ENCODE measurements around the gene ABCC8.

ABCC8 gene

DNA sequence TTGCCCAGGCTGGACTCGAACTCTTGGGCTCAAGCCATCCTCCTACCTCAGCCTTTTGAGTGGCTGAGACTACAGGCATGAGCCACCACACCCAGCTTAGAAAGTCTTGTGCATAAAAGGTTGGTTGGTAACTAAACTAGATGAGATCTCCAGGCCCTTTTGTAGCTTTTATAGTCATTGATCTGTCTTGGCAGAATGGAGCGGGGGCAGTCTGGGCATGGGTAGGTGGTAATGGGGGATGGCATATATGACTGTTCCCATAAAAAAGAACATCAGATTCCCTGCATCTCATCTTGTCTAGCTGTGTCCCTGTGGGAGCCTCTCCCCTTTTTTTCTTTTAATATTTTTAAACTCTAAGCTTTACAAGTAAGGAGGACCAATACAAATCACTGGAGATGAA lies 30.2 kb downstream of the ABCC8 start:
- TF ChIP-seq, protein P1, sequence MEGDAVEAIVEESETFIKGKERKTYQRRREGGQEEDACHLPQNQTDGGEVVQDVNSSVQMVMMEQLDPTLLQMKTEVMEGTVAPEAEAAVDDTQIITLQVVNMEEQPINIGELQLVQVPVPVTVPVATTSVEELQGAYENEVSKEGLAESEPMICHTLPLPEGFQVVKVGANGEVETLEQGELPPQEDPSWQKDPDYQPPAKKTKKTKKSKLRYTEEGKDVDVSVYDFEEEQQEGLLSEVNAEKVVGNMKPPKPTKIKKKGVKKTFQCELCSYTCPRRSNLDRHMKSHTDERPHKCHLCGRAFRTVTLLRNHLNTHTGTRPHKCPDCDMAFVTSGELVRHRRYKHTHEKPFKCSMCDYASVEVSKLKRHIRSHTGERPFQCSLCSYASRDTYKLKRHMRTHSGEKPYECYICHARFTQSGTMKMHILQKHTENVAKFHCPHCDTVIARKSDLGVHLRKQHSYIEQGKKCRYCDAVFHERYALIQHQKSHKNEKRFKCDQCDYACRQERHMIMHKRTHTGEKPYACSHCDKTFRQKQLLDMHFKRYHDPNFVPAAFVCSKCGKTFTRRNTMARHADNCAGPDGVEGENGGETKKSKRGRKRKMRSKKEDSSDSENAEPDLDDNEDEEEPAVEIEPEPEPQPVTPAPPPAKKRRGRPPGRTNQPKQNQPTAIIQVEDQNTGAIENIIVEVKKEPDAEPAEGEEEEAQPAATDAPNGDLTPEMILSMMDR (IDR thresholded peaks at IDR 0.05; ENCODE audit: low read depth, low read length) = no peak

DNA sequence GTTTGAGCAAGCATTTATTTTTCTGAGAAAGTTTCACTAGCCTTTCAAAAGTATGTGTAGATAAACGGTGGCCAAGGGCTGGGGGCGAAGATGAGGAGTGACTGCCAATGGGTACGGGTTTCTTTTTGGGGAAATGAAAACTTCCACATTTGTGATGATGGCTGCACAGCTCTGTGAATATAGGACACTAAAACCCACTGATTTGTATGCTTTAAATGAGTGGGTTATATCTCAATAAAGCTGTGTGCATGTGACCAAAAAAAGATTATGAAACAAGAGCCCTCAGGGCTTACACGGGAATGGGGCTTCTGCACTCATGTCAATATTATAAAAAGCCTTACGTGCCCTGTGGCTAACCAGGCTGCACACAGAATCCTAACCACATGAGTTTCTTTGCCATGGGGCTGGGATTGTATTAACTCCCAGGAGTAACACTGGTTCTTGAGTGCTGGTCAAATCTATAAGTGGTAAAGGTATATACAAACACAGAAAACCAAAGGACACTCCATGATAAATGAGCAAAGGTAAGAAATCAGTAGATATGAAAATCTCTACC lies 31.3 kb downstream of the ABCC8 start:
- no peak overlapping the region for H3K4me3 ChIP-seq (ENCODE audit: low read depth, low read length)
- TF ChIP-seq, protein P1 (IDR thresholded peaks at IDR 0.05; ENCODE audit: low read depth, low read length) = no peak

More for the DNA sequence above, 30.2 kb downstream of the ABCC8 start:
- H3K4me3 ChIP-seq (ENCODE audit: low read depth, low read length) = no peak overlapping the region

DNA sequence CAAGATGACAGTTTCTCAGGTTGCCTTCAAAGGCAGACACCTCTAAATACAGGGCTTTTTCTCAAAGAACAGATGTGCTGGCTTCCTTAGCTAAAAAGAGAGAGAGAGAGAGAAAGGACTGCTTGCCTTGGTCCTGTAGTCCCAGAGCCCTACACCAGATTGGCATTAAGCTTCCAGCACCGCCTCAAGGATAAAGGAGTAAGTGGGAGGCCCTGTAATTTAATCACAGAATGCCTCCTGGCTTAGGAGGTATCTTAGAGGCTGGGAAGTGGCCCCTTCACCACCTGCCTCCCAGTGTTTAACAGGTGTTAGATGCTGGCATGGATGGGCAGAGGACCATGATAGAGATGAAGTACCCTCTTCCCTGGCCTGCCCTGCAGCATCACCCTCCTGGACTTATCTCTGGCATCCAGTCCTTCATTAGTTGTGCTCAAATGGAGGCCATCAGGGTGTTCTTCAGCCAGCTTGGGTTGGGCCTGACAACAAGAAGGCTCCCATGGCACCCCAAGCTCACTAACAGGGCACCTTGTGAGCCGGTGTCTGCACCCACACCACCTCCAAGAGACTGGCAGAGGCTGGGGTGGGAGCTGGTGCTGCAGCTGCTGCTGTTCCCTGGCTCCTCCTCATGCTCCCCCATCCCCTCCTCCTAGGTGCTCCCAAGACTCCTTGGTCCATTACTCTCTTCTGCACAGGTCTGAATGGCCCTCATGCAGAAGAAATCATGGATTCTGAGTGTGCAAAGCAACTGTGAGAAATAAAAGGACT lies 32.5 kb downstream of the ABCC8 start:
- TF ChIP-seq, protein P1 (IDR thresholded peaks at IDR 0.05; ENCODE audit: low read depth, low read length) = no peak
- H3K4me3 ChIP-seq (ENCODE audit: low read depth, low read length) = no peak overlapping the region

DNA sequence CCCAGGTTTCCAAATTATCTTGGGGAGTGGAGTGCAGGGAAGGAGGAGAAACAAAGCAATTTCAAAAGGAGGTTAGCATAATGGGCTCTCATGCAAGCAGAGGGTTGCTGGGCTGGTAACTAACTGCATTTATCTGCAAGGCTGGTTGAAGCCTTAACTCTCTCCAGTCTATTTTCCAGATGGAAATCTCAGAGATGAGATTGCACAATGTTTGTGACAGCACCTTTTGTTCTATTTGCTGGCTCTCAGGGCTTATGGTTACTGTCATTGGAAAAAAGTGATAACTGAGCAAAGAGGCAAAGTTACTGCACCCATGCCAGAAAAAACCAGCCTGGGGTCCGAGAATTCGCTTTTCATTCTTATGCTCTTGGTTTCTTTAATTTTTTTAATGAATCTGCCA lies 33.2 kb downstream of the ABCC8 start:
- TF ChIP-seq, protein P1 (IDR thresholded peaks at IDR 0.05; ENCODE audit: low read depth, low read length) = no peak

DNA sequence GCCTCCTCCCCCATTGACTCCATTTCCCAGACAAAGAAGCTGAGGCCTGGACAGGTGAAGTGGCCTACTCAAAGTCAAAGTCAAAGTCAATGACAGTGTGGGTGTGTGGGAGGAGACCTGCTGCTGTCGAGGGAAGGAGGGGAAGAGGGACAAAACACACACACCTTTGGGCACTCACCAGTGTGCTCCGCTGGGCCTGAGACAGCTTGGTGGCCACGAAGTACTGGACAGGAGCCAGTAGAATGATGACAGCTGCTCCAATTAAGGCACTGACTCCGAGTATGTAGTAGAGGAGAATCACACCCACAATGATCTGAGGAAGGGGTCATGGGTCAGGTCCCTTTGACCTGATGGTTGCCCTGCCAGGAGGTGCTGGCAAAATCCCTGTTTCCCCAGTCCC lies 33.6 kb downstream of the ABCC8 start:
- no peak overlapping the region for H3K4me3 ChIP-seq (ENCODE audit: low read depth, low read length)
- TF ChIP-seq, protein P1 (IDR thresholded peaks at IDR 0.05; ENCODE audit: low read depth, low read length) = no peak

More for the DNA sequence above, 33.2 kb downstream of the ABCC8 start:
- no peak overlapping the region for H3K4me3 ChIP-seq (ENCODE audit: low read depth, low read length)

DNA sequence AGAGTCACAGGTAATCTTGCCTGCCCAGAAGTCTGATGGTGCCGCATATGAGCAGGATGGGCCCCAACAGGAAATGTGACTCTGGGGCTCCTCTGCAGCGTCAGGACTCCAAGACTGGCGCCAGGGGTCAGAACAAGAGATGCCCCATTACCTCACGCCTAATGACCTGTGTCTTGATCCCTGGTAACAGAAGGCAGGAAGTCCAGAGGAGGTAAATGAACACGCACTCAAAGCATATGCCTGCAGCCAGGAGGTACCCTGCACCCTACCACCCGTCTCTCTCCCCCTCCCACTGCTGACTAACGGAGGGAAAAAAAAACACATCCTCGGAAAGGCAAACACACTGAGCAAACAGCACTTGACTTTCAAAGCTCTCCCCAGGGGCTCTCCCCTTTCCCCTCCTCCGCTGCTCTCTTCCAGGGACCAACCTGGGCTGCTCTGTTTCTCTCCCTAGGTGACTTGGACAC lies 37.3 kb downstream of the ABCC8 start:
- TF ChIP-seq, protein P1 (IDR thresholded peaks at IDR 0.05; ENCODE audit: low read depth, low read length) = no peak

DNA sequence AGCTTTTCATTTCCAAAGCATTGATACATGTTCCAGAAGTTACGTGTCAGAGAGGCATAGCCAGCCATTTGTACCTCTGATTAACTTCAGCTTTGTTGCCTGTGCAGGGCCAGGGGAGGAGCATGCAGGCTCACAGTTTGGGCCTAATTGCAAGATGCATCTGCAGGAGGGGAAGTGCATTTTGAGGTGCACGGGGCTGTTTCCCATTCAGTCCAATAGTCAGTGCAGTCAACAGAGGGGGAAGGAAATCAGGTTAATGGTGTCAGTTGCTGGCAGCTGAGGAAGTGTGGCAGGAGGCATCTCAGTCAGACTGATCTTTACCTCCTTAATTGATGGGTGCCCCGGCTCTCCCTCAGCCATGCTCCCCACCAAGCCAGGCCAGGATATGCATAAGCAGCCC lies 39.3 kb downstream of the ABCC8 start:
- TF ChIP-seq, protein P1 (IDR thresholded peaks at IDR 0.05; ENCODE audit: low read depth, low read length) = no peak
- H3K4me3 ChIP-seq (ENCODE audit: low read depth, low read length) = no peak overlapping the region

More for the DNA sequence above, 37.3 kb downstream of the ABCC8 start:
- H3K4me3 ChIP-seq (ENCODE audit: low read depth, low read length) = no peak overlapping the region
